AG09309 (cell line): ENCODE measurements around the gene TMPRSS12.
"Not testable (repeated sequence)": the region's sequence is repeated elsewhere in the genome, so short reads cannot be mapped to it uniquely, and the experiment has no call there.

Experiments used
- DNase-seq: peaks from one replicate; pipeline ENCODE4 v3.0.0-alpha.2; 2010; ENCODE audit warnings: low read depth
- H3K4me3 ChIP-seq: 2 replicates; pipeline ENCODE4 v1.5.1; 2011; ENCODE audit warnings: mild to moderate bottlenecking, low read depth, low read length, moderate library complexity; ENCODE audit not compliant: control insufficient read depth
- TF ChIP-seq, protein P1 (sequence below): IDR thresholded peaks from 2 replicates; pipeline ENCODE4 v1.5.1; 2011; ENCODE audit warnings: mild to moderate bottlenecking, low read depth, low read length, inconsistent platforms; ENCODE audit not compliant: insufficient read depth, control insufficient read depth; ENCODE audit errors: missing control alignments

The TMPRSS12 gene

DNA sequence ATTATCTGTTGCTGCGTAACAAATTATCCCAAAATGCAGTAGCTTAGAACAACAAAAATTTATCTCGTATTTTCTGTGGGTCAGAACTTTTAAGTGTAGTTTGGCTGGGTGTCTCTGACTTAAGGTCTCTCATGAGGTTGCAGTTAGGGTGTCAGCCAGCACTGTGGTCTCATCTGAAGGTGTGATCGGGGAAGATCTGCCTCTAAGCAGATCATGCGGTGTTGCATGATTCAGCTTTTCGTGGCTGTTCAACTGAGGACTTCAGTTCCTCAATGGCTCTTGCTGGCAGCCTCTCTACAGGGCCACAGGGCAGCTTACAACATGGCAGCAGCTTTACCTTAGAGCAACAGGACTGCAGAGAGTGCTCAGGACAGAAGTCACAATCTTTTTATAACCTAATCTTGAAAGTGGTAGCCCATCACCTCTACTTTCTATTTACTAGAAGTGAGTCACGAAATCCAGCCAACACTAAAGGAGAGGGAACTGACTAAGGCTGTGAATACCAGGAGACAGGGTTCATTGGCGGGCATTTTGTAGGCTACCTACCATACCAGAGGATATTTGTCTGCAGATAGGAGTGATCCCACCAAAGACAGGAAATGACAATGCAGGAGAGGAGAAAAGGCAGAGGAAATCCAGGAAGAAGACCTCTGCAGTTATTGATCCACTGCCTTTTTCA, 1.8 kb upstream of the TMPRSS12 start:
- TF ChIP-seq, protein P1, sequence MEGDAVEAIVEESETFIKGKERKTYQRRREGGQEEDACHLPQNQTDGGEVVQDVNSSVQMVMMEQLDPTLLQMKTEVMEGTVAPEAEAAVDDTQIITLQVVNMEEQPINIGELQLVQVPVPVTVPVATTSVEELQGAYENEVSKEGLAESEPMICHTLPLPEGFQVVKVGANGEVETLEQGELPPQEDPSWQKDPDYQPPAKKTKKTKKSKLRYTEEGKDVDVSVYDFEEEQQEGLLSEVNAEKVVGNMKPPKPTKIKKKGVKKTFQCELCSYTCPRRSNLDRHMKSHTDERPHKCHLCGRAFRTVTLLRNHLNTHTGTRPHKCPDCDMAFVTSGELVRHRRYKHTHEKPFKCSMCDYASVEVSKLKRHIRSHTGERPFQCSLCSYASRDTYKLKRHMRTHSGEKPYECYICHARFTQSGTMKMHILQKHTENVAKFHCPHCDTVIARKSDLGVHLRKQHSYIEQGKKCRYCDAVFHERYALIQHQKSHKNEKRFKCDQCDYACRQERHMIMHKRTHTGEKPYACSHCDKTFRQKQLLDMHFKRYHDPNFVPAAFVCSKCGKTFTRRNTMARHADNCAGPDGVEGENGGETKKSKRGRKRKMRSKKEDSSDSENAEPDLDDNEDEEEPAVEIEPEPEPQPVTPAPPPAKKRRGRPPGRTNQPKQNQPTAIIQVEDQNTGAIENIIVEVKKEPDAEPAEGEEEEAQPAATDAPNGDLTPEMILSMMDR: no peak
- no peak for DNase-seq
- H3K4me3 ChIP-seq: no peak overlapping the region

- TF ChIP-seq, protein P1: no peak
- H3K4me3 ChIP-seq: no peak overlapping the region
- no peak for DNase-seq
Measured at GRCh38 chr12:50841716-50842531, 802 bp upstream of the TMPRSS12 start.

GRCh38 chr12:50845021-50845647, 2.4 kb downstream of the TMPRSS12 start:
- TF ChIP-seq, protein P1: no peak
- H3K4me3 ChIP-seq: no peak overlapping the region
- DNase-seq: no peak

GRCh38 chr12:50848963-50849362, 6.2 kb downstream of the TMPRSS12 start:
- TF ChIP-seq, protein P1: no peak
- no peak overlapping the region for H3K4me3 ChIP-seq
- no peak for DNase-seq

DNA sequence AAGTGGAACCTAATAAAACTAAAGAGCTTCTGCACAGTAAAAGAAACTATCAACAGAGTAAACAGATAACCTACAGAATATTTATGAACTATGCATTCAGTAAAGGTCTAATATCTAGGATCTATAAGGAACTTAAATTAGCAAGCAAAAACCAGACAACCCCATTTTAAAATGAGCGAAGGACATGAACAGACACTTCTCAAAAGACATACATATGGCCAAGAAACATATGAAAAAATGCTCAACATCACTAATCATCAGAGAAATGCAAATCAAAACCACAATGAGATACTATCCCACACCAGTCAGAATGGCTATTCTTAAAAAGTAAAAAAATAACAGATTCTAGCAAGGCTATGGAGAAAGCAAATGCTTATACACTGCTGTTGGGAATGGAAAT, 12.5 kb downstream of the TMPRSS12 start:
- not testable (repeated sequence) for H3K4me3 ChIP-seq, DNase-seq

DNA sequence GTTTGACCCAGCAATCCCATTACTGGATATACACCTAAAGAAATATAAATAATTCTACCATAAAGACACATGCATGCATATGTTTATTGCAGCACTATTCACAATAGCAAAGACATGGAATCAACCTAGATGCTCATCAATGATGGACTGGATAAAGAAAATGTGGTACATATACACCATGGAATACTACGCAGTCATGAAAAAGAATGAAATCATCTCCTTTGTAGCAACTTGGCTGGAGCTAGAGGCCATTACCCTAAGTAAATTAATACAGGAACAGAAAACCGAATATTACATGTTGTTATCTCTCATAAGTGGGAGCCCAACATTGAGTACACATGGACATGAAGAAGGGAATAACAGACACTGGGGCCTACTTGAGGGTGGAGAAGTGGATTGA, 13.0 kb downstream of the TMPRSS12 start:
- not testable (repeated sequence) for H3K4me3 ChIP-seq, DNase-seq

DNA sequence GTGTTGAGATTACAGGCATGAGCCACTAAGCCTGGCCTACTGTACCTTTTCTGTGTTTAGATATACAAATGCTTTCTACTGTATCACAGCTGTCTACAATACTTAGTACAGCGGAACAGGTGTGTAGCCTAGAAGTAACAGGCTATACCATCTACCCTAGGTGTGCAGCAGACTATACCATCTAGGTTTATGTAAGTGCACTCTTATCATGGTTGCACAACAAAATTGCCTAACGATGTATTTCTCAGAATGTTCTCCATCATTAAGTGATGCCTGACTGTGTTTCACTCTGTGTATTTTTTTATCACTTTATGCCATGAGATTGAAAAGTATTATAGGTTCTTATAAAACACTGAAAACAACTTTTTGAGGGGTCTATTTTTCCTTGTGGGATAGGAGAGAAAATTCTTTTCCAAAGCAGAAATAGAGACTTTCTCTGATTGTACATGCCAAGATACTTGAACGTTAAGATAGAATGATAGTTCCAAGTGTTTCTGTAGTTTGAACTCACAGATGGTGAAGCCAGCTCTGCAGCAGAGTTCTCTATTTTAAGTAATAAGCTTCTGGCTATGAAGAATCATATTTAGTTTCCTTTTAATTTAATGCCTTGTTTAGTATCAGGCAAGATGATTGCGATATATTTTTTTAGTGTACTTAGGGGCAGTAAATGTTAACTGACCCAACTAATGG, 17.0 kb downstream of the TMPRSS12 start:
- TF ChIP-seq, protein P1: no peak
- DNase-seq: no peak
- no peak overlapping the region for H3K4me3 ChIP-seq
